HEK293 (cell line): ENCODE measurements around the gene CCL18.
"Not testable (repeated sequence)": the region's sequence is repeated elsewhere in the genome, so short reads cannot be mapped to it uniquely, and the experiment has no call there.

Experiments
- CTCF ChIA-PET: fragments of 350-600 bp; formaldehyde crosslinking; extraction: SDS; loops from one replicate; lab custom pipeline; 2021; ENCODE audit warnings: antibody characterized with exemption; lab: Yijun Ruan, JAX
- POLR2A ChIA-PET: fragments of 300-600 bp; formaldehyde crosslinking; extraction: SDS; loops from one replicate; lab custom pipeline; 2020; ENCODE audit warnings: antibody characterized with exemption, inconsistent platforms; lab: Yijun Ruan, JAX
- H3K27ac ChIP-seq: fragments of 200-500 bp; sonication (Bioruptor generic); 2 replicates; pipeline ENCODE4 v1.5.1; 2014; ENCODE audit warnings: low read depth, low read length, control low read depth, inconsistent platforms; ENCODE audit errors: extremely low read depth
- H3K36me3 ChIP-seq, 2 experiments: fragments of 200-500 bp in 1 of 2; sonication (Bioruptor generic) in 1 of 2; 1 replicate in 1 of 2; 2 replicates in 1 of 2; pipeline ENCODE4 v1.5.1; 2014 to 2017; ENCODE audit warnings: inconsistent platforms in 2 of 2, low read length in 2 of 2; ENCODE audit not compliant: control insufficient read depth in 2 of 2, insufficient read depth in 1 of 2
- H3K4me1 ChIP-seq: fragments of 200-500 bp; sonication (Bioruptor generic); 2 replicates; pipeline ENCODE4 v1.5.1; 2014; ENCODE audit warnings: mild to moderate bottlenecking, low read length, inconsistent platforms; ENCODE audit not compliant: control insufficient read depth, insufficient read depth
- H3K4me3 ChIP-seq: 2 replicates; pipeline ENCODE4 v1.5.1; 2011; ENCODE audit warnings: low read depth, mild to moderate bottlenecking, control low read depth, low read length, moderate library complexity
- H3K9me3 ChIP-seq: fragments of 200-500 bp; sonication (Bioruptor generic); 2 replicates; pipeline ENCODE4 v1.5.1; 2014; ENCODE audit warnings: low read depth, low read length, inconsistent platforms; ENCODE audit not compliant: control insufficient read depth, insufficient read depth
- INSM2 ChIP-seq: fragments of 450-650 bp; formaldehyde crosslinking; IDR thresholded peaks from 2 replicates; pipeline ENCODE4 v1.5.1; 2016; ENCODE audit warnings: missing biosample characterization, missing genetic modification characterization
- KLF9 ChIP-seq: fragments of 450-650 bp; formaldehyde crosslinking; IDR thresholded peaks from 2 replicates; pipeline ENCODE4 v1.5.1; 2016; ENCODE audit warnings: missing biosample characterization, missing genetic modification characterization, low read depth
- YY1 ChIP-seq: fragments of 450-650 bp; formaldehyde crosslinking; IDR thresholded peaks from 2 replicates; pipeline ENCODE4 v1.5.1; 2018; ENCODE audit warnings: missing biosample characterization, missing genetic modification characterization
- ZBTB6 ChIP-seq: fragments of 450-650 bp; formaldehyde crosslinking; IDR thresholded peaks from 2 replicates; pipeline ENCODE4 v1.5.1; 2017; ENCODE audit warnings: missing biosample characterization, missing genetic modification characterization
- ZNF133 ChIP-seq: fragments of 450-650 bp; formaldehyde crosslinking; IDR thresholded peaks from 2 replicates; pipeline ENCODE4 v1.5.1; 2016; ENCODE audit warnings: missing biosample characterization, missing genetic modification characterization
- ZNF2 ChIP-seq: fragments of 450-650 bp; formaldehyde crosslinking; IDR thresholded peaks from 2 replicates; pipeline ENCODE4 v1.5.1; 2016; ENCODE audit warnings: missing biosample characterization, missing genetic modification characterization
- ZNF214 ChIP-seq: fragments of 450-650 bp; formaldehyde crosslinking; IDR thresholded peaks from 2 replicates; pipeline ENCODE4 v1.5.1; 2017; ENCODE audit warnings: missing biosample characterization, mild to moderate bottlenecking, missing genetic modification characterization, borderline replicate concordance
- ZNF341 ChIP-seq: fragments of 450-650 bp; formaldehyde crosslinking; IDR thresholded peaks from 2 replicates; pipeline ENCODE4; 2016; ENCODE audit warnings: low read depth, missing biosample characterization, missing genetic modification characterization
- ZNF37A ChIP-seq: fragments of 450-650 bp; IDR thresholded peaks from 2 replicates; pipeline ENCODE4 v1.5.1; 2018; ENCODE audit warnings: missing biosample characterization, missing genetic modification characterization
- ZNF585B ChIP-seq: fragments of 450-650 bp; formaldehyde crosslinking; IDR thresholded peaks from 2 replicates; pipeline ENCODE4 v1.5.1; 2016; ENCODE audit warnings: missing biosample characterization, missing genetic modification characterization
- ZNF623 ChIP-seq: fragments of 450-650 bp; formaldehyde crosslinking; IDR thresholded peaks from 2 replicates; pipeline ENCODE4 v1.5.1; 2016; ENCODE audit warnings: missing biosample characterization, missing genetic modification characterization
- TF ChIP-seq, protein P1 (sequence below): fragments of 450-650 bp; formaldehyde crosslinking; IDR thresholded peaks from 2 replicates; pipeline ENCODE4 v1.5.1; 2017; ENCODE audit warnings: missing biosample characterization, missing genetic modification characterization

CCL18 gene

GRCh38 chr17:36086791-36087190, 22.7 kb downstream of the CCL18 start (continued):
- no peak for TF ChIP-seq YY1 (tag by site-specific recombination)

GRCh38 chr17:36087471-36087870, 23.4 kb downstream of the CCL18 start:
- H3K4me3 ChIP-seq, POLR2A ChIA-PET, H3K27ac ChIP-seq, H3K9me3 ChIP-seq, H3K4me1 ChIP-seq, H3K36me3 ChIP-seq: not testable (repeated sequence)
- CTCF ChIA-PET, result interaction anchor here (1.1 to 2.2 kb wide), 2 partner anchors 14 to 62 kb away, joined by 4 to 13 read pairs; no protein-coding TSS in a partner anchor

- H3K4me3 ChIP-seq, H3K9me3 ChIP-seq, H3K27ac ChIP-seq, POLR2A ChIA-PET, H3K36me3 ChIP-seq, H3K4me1 ChIP-seq: not testable (repeated sequence)
- CTCF ChIA-PET, result interaction anchor here (0.7 to 1.3 kb wide), 3 partner anchors 16 to 62 kb away, joined by 3 to 5 read pairs (median 4); no protein-coding TSS in a partner anchor
Measured at GRCh38 chr17:36087897-36088572, 24.0 kb downstream of the CCL18 start.

GRCh38 chr17:36088670-36089338, 24.7 kb downstream of the CCL18 start:
- CTCF ChIA-PET, result interaction anchor here (0.7 to 1.3 kb wide), 4 partner anchors 16 to 68 kb away, joined by 3 to 5 read pairs (median 4); no protein-coding TSS in a partner anchor
- Histone ChIP-seq H3K4me1 (no peaks in the 10 kb centered on the region), H3K9me3 (no peaks in the 10 kb centered on the region), H3K4me3 (no peak overlapping the region), H3K36me3 (no peaks in the 10 kb centered on the region), H3K27ac (no peak overlapping the region)
- no peak for TF ChIP-seq ZBTB6
- TF ChIP-seq INSM2 (tag by site-specific recombination), result no peak
- no peak for TF ChIP-seq ZNF341 (tag by site-specific recombination)
- no peak for TF ChIP-seq ZNF214 (tag by site-specific recombination)
- no peak for TF ChIP-seq ZNF623 (tag by site-specific recombination)
- no peak for TF ChIP-seq ZNF585B
- TF ChIP-seq ZNF133 (tag by site-specific recombination), result no peak
- no peak for TF ChIP-seq ZNF2 (tag by site-specific recombination)
- TF ChIP-seq KLF9 (tag by site-specific recombination), result no peak
- TF ChIP-seq, protein P1, sequence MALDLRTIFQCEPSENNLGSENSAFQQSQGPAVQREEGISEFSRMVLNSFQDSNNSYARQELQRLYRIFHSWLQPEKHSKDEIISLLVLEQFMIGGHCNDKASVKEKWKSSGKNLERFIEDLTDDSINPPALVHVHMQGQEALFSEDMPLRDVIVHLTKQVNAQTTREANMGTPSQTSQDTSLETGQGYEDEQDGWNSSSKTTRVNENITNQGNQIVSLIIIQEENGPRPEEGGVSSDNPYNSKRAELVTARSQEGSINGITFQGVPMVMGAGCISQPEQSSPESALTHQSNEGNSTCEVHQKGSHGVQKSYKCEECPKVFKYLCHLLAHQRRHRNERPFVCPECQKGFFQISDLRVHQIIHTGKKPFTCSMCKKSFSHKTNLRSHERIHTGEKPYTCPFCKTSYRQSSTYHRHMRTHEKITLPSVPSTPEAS, result no peak
- TF ChIP-seq ZNF37A (tag by site-specific recombination), result no peak
- TF ChIP-seq, all 188 proteins: peak for 0
- POLR2A ChIA-PET, result no interaction called here
